Tibial nerve (tissue), 3 donors: ENCODE results near the gene CHN1.

ENCODE experiments used
- POLR2A ChIP-seq, 2 donors: fragments of 450-650 bp; IDR thresholded peaks; one replicate each; pipeline ENCODE4 v1.6.1; 2017; ENCODE audit warnings: antibody characterized with exemption in 2 of 2, mild to moderate bottlenecking in 2 of 2, moderate library complexity in 2 of 2
- TF ChIP-seq, protein P1 (sequence below), 5 experiments: fragments of 200-600 bp in 3 of 5; fragments of 450-650 bp in 2 of 5; sonication (generic) in 3 of 5; IDR thresholded peaks; one replicate each; pipeline ENCODE4 v1.5.1; 2016 to 2019; ENCODE audit warnings: antibody characterized with exemption in 5 of 5, mild to moderate bottlenecking in 3 of 5, moderate library complexity in 2 of 5

DNA sequence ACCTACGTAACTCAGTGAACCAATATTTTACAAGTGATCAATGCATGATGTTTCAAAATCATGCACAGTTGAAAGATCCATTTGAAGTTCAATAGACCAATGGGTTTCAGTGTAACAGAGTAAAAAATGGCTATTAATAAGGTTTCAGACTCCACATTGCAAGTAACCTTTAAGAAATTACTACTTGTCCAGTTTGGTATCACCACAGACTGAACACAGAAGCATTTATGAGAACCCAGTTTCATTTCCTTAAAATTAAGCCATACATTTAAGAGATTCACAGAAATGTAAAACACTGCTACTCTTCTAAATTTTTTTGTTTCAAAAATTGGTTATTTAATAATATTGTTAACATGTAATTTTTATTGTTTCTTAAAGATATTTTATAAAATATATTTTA lies 142.0 kb downstream of the CHN1 start:
- TF ChIP-seq, protein P1, sequence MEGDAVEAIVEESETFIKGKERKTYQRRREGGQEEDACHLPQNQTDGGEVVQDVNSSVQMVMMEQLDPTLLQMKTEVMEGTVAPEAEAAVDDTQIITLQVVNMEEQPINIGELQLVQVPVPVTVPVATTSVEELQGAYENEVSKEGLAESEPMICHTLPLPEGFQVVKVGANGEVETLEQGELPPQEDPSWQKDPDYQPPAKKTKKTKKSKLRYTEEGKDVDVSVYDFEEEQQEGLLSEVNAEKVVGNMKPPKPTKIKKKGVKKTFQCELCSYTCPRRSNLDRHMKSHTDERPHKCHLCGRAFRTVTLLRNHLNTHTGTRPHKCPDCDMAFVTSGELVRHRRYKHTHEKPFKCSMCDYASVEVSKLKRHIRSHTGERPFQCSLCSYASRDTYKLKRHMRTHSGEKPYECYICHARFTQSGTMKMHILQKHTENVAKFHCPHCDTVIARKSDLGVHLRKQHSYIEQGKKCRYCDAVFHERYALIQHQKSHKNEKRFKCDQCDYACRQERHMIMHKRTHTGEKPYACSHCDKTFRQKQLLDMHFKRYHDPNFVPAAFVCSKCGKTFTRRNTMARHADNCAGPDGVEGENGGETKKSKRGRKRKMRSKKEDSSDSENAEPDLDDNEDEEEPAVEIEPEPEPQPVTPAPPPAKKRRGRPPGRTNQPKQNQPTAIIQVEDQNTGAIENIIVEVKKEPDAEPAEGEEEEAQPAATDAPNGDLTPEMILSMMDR (IDR thresholded peaks at IDR 0.05): no peak
- TF ChIP-seq POLR2A (IDR thresholded peaks at IDR 0.05): no peak
